Adrenal gland (tissue), 5 donors: Measurements from ENCODE around the gene SSTR1.

ENCODE experiments used
- POLR2A ChIP-seq, 2 donors: fragments of 450-650 bp; IDR thresholded peaks; one replicate each; pipeline ENCODE4 v1.6.1; 2017; ENCODE audit warnings: antibody characterized with exemption in 2 of 2, mild to moderate bottlenecking in 2 of 2, moderate library complexity in 1 of 2
- TF ChIP-seq, protein P1 (sequence below), 6 experiments: fragments of 450-650 bp in 4 of 6; fragments of 200-600 bp in 2 of 6; sonication (generic) in 1 of 6; IDR thresholded peaks; 1 replicate in 5 of 6; 2 replicates in 1 of 6; pipeline versions ENCODE4 v1.5.1 to v1.8.0; 2016 to 2021; ENCODE audit warnings: antibody characterized with exemption in 6 of 6, mild to moderate bottlenecking in 2 of 6, moderate library complexity in 1 of 6
- donor health status: DM: no; HTN: no; CAD: no.

DNA sequence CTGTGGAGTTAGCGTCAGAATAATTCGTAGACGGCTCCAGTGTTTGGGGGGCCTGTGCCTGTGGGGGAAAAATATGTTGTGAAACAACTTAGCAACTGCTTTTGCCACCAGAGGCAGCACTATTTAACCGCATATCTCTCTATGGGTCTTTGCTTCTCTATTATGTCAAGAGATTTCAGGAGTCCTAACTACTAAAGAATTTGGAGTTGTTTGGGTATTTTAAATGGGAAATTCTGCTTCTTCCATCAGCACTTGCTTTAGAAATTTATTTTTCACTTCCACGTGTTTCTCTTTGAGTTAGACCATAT is 48.8 kb downstream of the SSTR1 start:
- no peak for TF ChIP-seq POLR2A (IDR thresholded peaks at IDR 0.05)
- TF ChIP-seq, protein P1, sequence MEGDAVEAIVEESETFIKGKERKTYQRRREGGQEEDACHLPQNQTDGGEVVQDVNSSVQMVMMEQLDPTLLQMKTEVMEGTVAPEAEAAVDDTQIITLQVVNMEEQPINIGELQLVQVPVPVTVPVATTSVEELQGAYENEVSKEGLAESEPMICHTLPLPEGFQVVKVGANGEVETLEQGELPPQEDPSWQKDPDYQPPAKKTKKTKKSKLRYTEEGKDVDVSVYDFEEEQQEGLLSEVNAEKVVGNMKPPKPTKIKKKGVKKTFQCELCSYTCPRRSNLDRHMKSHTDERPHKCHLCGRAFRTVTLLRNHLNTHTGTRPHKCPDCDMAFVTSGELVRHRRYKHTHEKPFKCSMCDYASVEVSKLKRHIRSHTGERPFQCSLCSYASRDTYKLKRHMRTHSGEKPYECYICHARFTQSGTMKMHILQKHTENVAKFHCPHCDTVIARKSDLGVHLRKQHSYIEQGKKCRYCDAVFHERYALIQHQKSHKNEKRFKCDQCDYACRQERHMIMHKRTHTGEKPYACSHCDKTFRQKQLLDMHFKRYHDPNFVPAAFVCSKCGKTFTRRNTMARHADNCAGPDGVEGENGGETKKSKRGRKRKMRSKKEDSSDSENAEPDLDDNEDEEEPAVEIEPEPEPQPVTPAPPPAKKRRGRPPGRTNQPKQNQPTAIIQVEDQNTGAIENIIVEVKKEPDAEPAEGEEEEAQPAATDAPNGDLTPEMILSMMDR (IDR thresholded peaks at IDR 0.05) = peak in 2 of 6 experiments; percentile 14 to 19
